Right atrium auricular region (tissue), 2 donors: Measurements from ENCODE around the gene TXNL4B. TPM values are rescaled to one million over a fixed set of nuclear protein-coding genes. Genes with fewer than 3 reads are reported as not detected.
"Not testable (repeated sequence)": the region's sequence is repeated elsewhere in the genome, so short reads cannot be mapped to it uniquely, and the experiment has no call there.

Source experiments
- DNase-seq: peaks from one replicate; pipeline ENCODE4 v3.0.0-alpha.2; 2019; ENCODE audit warnings: low spot score
- H3K27ac ChIP-seq, 2 donors: fragments of 200-600 bp; sonication (generic); 1 replicate in 1 of 2; 2 replicates in 1 of 2; pipeline ENCODE4 v1.5.1; 2016 to 2019
- H3K27me3 ChIP-seq, 2 donors: fragments of 200-600 bp; sonication (generic); one replicate each; pipeline versions ENCODE4 v1.5.1 to v1.6.0; 2017 to 2019
- H3K36me3 ChIP-seq: fragments of 200-600 bp; sonication (generic); one replicate; pipeline ENCODE4 v1.5.1; 2016
- H3K4me1 ChIP-seq, 2 donors: fragments of 200-600 bp; sonication (generic); one replicate each; pipeline versions ENCODE4 v1.5.1 to v1.6.0; 2017 to 2019
- H3K4me3 ChIP-seq, 2 donors: fragments of 200-600 bp; sonication (generic); 1 replicate in 1 of 2; 2 replicates in 1 of 2; pipeline ENCODE4 v1.5.1; 2017 to 2019; ENCODE audit warnings: mild to moderate bottlenecking in 1 of 2, moderate library complexity in 1 of 2
- H3K9me3 ChIP-seq, 2 donors: fragments of 200-600 bp; sonication (generic); one replicate each; pipeline ENCODE4 v1.5.1; 2019
- total RNA-seq, 2 donors: library from RNA; depleted of rRNA; stranded (reverse); fragments of >200 nt; gene quantifications; one replicate each; pipeline ENCODE4 v1.1.0, GENCODE V29; 2016
- TF ChIP-seq, protein P1 (sequence below), 2 donors: fragments of 200-600 bp; sonication (generic); IDR thresholded peaks; one replicate each; pipeline ENCODE4 v1.5.1; 2019; ENCODE audit warnings: antibody characterized with exemption in 2 of 2

The TXNL4B gene
- total RNA-seq, 2 donors from 2014 or later = 3.9 to 7.0 TPM

DNA sequence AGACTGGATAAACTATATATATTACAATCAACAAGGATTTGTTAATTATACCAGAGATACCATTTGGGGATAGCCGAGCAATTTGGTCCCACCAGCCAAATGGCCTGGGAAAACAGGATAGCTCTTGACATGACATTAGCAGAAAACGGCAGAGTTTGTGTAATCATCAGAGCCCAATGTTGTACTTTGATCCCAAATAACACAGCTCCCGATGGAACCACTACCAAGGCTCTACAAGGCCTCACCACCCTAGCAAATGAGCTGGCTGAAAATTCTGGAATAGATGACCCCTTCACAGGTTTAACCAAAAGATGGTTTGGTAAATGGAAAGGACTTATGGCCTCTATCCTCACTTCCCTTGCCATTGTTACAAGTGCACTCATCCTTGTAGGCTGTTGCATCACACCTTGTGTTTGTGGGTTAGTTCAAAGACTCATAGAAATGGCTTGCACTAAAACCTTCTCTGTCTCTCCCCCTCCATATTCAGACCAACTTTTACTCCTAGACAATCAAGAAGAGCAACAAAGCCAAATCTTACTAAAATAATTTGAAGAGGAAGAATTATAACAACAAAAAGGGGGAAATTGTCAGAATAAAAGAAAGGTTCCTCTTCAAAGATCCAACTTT is 9.5 kb downstream of the TXNL4B start:
- Histone ChIP-seq H3K4me1 (peaks cover 0 to 12% of the 10 kb centered on the region in 2 donors), H3K4me3 (no peak overlapping the region), H3K27me3 (no peaks in the 10 kb centered on the region), H3K36me3 (peaks cover 43% of the 10 kb centered on the region), H3K9me3 (peaks cover 0 to 8% of the 10 kb centered on the region in 2 donors), H3K27ac (no peak overlapping the region)
- TF ChIP-seq, protein P1, sequence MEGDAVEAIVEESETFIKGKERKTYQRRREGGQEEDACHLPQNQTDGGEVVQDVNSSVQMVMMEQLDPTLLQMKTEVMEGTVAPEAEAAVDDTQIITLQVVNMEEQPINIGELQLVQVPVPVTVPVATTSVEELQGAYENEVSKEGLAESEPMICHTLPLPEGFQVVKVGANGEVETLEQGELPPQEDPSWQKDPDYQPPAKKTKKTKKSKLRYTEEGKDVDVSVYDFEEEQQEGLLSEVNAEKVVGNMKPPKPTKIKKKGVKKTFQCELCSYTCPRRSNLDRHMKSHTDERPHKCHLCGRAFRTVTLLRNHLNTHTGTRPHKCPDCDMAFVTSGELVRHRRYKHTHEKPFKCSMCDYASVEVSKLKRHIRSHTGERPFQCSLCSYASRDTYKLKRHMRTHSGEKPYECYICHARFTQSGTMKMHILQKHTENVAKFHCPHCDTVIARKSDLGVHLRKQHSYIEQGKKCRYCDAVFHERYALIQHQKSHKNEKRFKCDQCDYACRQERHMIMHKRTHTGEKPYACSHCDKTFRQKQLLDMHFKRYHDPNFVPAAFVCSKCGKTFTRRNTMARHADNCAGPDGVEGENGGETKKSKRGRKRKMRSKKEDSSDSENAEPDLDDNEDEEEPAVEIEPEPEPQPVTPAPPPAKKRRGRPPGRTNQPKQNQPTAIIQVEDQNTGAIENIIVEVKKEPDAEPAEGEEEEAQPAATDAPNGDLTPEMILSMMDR (IDR thresholded peaks at IDR 0.05) = no peak
- no peak for DNase-seq

DNA sequence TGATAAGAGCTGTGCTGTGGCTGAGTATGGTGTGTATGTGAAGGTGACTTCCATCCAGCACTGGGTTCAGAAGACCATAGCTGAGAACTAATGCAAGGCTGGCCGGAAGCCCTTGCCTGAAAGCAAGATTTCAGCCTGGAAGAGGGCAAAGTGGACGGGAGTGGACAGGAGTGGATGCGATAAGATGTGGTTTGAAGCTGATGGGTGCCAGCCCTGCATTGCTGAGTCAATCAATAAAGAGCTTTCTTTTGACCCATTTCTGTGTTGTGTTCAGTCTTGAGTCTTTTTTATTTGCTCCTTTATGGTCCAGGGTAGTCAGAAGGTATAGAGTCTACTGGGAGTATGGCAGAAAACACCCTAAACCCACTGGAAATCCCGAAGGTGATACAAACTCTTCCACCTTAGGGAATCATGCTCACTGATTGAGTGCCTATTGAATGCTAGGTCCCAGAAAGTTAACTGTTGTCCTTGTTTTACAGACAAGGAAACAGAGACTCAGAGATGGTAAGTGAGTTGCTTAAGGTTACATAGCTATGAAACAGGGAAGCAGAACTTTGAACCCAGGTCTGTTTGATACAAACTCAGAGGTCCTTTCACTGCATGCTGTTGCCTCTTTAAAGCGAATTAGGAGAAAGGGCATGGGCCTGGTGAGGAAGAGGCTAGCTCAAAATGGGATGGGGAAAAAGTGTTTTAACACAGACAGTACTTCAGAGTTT is 16.3 kb downstream of the TXNL4B start:
- H3K27ac ChIP-seq, H3K9me3 ChIP-seq, H3K27me3 ChIP-seq, H3K36me3 ChIP-seq, H3K4me3 ChIP-seq, DNase-seq: not testable (repeated sequence)
- peaks cover 0 to 26% of the 10 kb centered on the region in 2 donors for H3K4me1 ChIP-seq

DNA sequence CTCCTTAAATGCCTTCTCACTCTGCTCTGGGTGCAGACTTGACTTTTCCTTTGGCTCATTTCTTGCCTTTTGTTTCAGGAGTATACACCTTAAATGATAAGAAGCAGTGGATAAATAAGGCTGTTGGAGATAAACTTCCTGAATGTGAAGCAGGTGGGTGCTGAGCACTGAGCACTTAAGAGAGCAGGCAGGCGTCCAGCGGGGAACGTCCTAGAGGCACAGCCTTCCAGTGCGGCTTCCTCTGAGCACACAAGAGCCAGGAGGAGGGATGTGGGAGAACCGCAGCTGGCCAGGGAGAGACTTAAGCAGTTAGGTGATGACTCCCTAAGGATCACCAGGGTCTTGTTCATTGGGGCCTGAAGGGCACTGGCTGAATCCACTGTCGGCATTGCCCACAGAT is 18.4 kb downstream of the TXNL4B start:
- H3K27ac ChIP-seq = peak overlapping the region in 1 of 2 donors; percentile 81
- H3K36me3 ChIP-seq, H3K4me3 ChIP-seq, DNase-seq, H3K9me3 ChIP-seq, H3K27me3 ChIP-seq: not testable (repeated sequence)
- H3K4me1 ChIP-seq = peaks cover 0 to 31% of the 10 kb centered on the region in 2 donors

DNA sequence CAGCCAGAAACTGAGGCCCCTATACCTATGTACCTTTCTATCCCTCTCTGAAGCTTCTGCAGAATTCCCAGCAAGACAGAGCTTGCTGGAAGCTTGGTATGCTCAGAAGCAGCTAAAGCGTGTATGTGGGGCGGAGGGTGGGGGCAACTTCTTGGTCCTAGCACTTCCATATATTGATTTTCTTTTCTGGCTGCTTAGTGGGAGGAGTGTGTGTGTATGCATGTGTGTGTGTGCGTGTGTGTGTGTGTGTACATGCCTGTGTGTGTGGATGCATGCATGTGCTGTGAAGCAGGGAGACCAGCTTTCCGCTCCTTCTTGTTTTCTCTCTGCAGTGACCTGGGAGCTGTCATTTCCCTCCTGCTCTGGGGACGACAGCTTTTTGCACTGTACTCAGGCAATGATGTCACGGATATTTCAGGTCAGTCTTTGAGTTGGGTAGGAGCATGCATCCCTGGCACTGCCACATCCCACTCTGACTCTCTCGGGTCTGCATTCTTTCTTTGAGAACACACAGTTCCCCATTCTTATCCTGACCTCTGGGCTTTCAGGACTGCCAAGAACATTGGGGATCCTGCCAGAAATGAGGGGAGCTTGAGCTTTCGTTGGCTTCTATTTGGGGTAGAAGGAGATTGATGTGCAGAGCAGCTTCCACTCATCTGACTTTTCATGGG is 19.7 kb downstream of the TXNL4B start:
- no peak overlapping the region for H3K4me3 ChIP-seq
- TF ChIP-seq, protein P1 (IDR thresholded peaks at IDR 0.05) = no peak
- DNase-seq = peak; percentile 78
- H3K4me1 ChIP-seq = peaks cover 0 to 31% of the 10 kb centered on the region in 2 donors
- H3K36me3 ChIP-seq = no peaks in the 10 kb centered on the region
- H3K27me3 ChIP-seq = no peaks in the 10 kb centered on the region
- H3K27ac ChIP-seq = peak overlapping the region; percentile 67 to 81
- no peaks in the 10 kb centered on the region for H3K9me3 ChIP-seq

DNA sequence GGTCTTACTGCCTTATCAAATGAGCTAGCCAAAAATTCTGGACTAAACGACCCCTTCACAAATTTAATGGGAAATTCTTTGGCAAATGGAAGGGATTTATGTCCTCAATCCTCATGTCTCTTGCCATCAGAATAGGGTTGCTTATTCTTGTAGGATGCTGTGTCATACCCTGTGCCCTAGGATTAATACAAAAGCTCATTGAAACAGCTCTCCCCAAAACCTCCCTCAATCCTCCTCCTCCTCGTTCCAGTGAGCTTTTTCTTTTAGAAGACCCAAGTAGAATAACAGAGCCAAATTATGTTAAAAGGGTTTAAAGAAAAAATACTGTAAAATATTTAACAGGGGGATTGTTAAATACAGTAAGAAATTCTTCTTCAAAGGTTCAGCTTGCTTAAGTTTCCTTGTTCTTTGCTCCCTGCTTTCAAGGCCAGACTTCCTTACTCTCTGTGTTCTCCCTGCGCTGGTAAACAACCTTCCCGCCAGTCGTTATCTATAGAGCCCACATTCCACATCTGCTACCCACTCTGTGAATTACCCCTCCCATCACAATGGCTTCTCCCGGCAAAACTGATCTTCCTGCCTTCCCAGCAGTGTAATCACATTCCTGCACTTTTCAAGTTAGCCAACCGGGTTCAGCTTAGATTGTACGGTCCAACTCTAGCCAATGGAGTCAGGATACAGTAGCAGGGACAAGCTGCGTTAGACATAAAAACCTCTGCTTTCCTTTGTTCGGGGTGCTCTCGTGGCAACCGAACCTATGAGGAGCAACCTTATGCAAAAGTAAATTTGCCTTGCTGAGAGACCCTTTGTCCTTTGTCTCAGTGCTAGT is 20.7 kb downstream of the TXNL4B start:
- TF ChIP-seq, protein P1 (IDR thresholded peaks at IDR 0.05) = no peak
- Histone ChIP-seq H3K9me3 (no peaks in the 10 kb centered on the region), H3K27ac (peak overlapping the region; percentile 67 to 81), H3K4me3 (no peak overlapping the region), H3K36me3 (no peaks in the 10 kb centered on the region), H3K27me3 (no peaks in the 10 kb centered on the region), H3K4me1 (peaks cover 0 to 31% of the 10 kb centered on the region in 2 donors)
- no peak for DNase-seq

DNA sequence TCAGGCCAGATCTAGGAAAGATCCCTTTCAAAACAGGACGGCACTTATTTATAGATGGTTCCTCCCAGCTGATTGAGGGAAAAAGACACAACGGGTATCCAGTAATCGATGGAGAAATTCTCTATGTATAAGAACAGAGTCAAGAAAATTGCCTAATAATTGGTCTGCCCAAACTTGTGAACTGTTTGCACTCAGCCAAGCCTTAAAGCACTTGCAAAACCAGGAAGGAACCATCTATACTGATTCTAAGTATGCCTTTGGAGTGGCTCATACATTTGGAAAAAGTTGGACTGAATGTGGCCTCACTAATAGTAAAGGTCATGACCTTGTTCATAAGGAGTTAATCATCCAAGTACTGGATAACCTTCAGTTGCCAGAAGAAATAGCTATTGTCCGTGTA is 24.5 kb downstream of the TXNL4B start:
- H3K27ac ChIP-seq = no peak overlapping the region
- H3K36me3 ChIP-seq = no peaks in the 10 kb centered on the region
- no peaks in the 10 kb centered on the region for H3K9me3 ChIP-seq
- TF ChIP-seq, protein P1 (IDR thresholded peaks at IDR 0.05) = no peak
- no peaks in the 10 kb centered on the region for H3K27me3 ChIP-seq
- H3K4me3 ChIP-seq = no peak overlapping the region
- no peak for DNase-seq
- peaks cover 0 to 21% of the 10 kb centered on the region in 2 donors for H3K4me1 ChIP-seq
